NB4 (cell line): ENCODE measurements around the gene TMEM176B.

Experiments
- DNase-seq: peaks from one replicate; pipeline ENCODE4 v3.0.0; 2010; ENCODE audit warnings: low read depth
- H3K4me3 ChIP-seq: one replicate; pipeline ENCODE4 v1.5.1; 2011; ENCODE audit warnings: mild to moderate bottlenecking, low read depth, low read length, moderate library complexity
- CTCF ChIP-seq: IDR thresholded peaks from one replicate; pipeline ENCODE4 v1.5.1; 2012; ENCODE audit warnings: low read depth, low read length
- MAX ChIP-seq: IDR thresholded peaks from 2 replicates; pipeline ENCODE4 v1.6.1; 2011; ENCODE audit warnings: low read depth, low read length
- MYC ChIP-seq: IDR thresholded peaks from 2 replicates; pipeline ENCODE4 v1.6.1; 2011; ENCODE audit warnings: low read depth, low read length
- POLR2A ChIP-seq: IDR thresholded peaks from 2 replicates; pipeline ENCODE4 v1.6.1; 2011; ENCODE audit warnings: mild to moderate bottlenecking; ENCODE audit not compliant: insufficient read length; ENCODE audit errors: extremely low read depth

TMEM176B gene

GRCh38 chr7:150803161-150803860 is 3.1 kb upstream of the TMEM176B start:
- peak; percentile 61 for DNase-seq
- no peak overlapping the region for H3K4me3 ChIP-seq
- TF ChIP-seq POLR2A (no peak), CTCF (no peak)

GRCh38 chr7:150801946-150802771 is 2.0 kb upstream of the TMEM176B start:
- no peak for TF ChIP-seq MYC
- DNase-seq, result no peak
- no peak overlapping the region for H3K4me3 ChIP-seq

DNA sequence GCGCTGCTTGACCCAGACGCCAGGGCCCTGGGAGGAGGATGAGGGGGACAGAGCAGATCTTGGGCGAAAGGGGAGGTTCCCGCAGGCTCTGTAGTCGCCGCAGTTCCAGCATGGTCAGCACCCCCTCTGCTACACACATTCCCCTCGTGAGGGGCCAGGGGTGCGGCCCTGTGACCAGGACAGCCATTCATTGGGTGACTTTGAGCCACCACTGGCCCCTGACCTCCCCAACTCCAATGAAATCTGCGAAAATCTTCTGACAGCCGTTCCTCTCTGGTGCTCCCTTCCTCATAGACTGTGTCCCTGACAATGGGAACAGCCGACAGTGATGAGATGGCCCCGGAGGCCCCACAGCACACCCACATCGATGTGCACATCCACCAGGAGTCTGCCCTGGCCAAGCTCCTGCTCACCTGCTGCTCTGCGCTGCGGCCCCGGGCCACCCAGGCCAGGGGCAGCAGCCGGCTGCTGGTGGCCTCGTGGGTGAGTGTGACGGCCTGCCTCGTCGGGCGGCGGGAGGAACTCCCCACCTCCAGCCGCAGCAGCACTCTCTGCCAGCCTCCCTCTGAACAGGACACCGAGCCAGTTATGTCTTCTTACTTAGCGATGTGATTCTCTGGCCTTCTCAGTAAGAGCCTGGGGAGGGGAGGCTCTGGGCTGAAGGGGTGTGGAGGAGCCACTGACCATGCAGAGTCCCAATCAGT is 1.2 kb upstream of the TMEM176B start:
- TF ChIP-seq CTCF (no peak), POLR2A (no peak), MYC (no peak), MAX (no peak)
- no peak overlapping the region for H3K4me3 ChIP-seq
- no peak for DNase-seq

- no peak for DNase-seq
- no peak within 1 kb of the TSS for H3K4me3 ChIP-seq
- TF ChIP-seq CTCF, result no peak
- TF ChIP-seq POLR2A, result no peak
- TF ChIP-seq MAX, result no peak
- no peak for TF ChIP-seq MYC
Measured at GRCh38 chr7:150800581-150801241, 547 bp upstream of the TMEM176B start, which contains the start of gene TMEM176A. TSS of gene TMEM176A (plus strand) at chr7:150800769. CDS start at chr7:150801551, 782 bp downstream.

GRCh38 chr7:150799156-150799555 is 1.0 kb downstream of the TMEM176B start:
- TF ChIP-seq MYC (no peak), MAX (no peak), POLR2A (no peak), CTCF (no peak)
- DNase-seq, result no peak
- no peak overlapping the region for H3K4me3 ChIP-seq

DNA sequence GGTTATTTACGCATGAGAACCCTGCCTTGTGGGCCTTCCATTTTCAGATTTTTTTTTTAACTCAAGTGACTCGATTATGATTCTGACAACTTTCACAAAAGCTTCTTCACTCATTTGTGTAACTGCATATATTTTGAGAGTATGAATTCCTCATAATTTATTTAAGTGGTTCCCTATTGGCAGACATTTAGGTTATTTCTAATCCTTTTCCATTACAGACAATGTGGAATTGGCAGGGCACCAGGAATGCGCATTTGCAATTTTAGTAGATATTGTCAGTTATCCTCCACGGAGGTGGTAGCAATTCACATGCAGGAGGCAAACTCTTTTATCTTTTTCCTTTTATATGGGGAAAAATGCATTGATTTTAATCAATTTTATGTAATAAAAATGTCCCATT is 2.5 kb downstream of the TMEM176B start:
- TF ChIP-seq CTCF (no peak), POLR2A (no peak), MAX (no peak), MYC (no peak)
- no peak overlapping the region for H3K4me3 ChIP-seq
- DNase-seq, result no peak
